ENCODE measurements around the gene AGAP3.

AGAP3 gene

DNA sequence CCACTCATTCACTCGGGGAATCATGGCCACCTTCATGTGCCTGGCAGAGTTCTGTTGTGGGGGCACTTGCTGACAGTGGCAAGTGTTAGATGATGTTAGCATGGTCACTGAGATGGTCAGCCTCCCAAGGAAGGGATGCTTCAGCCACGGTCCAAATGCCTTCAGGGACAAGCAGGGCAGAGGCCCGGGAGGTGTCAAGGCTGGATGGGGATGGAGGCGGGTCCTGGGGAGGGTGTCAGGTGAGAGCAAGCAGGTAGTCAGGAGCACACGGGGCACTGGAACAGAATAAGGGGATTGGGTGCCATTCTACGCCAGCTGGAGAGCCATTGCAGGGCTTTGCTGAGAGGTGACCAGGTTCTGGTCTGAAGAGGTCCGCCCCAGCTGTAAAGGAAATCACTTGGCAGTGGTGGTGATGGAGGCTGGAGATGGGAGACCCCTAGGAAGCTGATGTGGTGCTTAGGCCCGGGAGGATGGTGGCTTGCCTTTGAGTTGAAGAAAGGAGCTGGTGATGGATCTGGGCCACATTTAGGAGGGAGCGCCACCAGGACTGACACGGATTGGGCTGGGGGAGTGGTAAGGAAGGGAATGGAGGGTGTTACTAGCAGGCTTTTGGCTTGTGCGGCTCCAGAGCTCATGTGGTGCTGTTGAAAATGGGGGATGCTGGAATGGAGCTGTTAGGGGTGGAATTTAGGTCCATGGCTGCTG is 24.1 kb downstream of the AGAP3 start:
- DNase-seq = no peak

DNA sequence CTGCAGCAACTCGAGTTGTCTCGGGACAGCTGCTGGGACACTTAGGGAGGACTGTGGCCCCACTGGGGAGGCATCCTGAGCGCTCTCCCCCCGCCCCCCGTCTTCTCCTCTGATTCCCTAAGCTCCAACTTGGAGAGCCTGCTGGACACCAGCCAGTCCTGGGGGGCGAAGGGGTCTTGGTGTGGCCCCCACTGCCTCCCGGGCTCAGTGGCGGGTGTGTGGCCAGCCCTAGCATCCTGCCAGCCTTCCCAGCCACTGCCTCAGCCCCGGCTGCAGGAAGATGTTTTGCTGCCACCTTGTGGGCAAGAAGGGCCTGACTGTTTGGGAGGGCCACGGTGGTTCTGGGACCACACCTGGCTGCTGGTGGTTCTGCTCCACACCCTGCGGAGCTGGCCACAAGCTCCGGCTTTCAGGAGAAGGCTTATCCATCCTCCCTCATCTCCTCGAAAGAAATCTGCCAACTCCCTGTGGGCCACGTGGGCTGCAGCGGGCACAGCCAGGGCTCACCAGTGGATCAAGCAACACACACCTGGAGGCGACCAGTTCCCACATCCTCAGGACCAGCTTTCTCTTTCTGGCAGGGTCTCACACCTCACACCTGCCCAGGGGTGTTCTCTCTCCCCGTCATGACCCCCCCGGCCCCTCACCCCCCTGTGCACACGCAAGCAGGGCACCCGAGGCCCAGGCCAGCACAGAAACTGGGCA is 24.8 kb downstream of the AGAP3 start:
- peak; percentile 72 for DNase-seq

DNA sequence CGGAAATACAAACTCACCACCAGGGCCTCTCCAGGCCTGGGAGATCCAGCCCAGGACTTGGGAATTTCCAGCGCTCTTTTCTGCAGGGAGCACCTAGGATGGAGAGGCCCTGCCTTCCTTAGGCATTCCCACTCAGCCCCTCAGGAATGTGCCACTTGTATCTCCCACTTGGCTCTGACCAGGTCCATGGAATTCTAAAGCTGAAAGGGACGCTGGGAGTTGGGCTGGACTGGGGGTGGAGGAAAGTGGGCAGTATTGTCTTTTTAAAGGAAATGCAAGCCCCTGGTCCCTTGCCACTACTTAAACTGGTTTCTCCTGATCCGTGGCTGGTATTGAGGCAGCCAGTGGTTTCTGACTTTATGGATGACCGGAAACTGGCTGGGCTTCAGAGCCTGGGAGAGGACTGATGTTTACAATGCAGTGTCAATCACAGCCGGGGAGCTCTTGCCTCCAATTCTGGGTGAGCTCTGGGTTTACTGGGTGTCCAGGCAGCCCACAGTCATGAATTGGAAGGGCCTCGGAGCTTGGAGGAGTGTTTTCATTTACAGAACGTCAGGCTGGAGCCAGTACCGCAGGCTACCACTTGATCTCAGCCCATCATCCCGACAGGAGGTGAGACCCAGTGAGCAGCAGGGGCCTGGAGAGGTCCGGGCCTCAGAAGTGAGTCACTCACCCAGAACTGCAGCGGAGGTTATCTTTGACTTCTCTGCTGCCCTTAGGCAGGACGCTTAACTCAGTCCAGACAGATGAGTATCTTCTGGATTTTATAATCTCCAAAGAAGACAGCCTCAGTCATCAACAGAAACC is 27.3 kb downstream of the AGAP3 start:
- no peak for DNase-seq

DNA sequence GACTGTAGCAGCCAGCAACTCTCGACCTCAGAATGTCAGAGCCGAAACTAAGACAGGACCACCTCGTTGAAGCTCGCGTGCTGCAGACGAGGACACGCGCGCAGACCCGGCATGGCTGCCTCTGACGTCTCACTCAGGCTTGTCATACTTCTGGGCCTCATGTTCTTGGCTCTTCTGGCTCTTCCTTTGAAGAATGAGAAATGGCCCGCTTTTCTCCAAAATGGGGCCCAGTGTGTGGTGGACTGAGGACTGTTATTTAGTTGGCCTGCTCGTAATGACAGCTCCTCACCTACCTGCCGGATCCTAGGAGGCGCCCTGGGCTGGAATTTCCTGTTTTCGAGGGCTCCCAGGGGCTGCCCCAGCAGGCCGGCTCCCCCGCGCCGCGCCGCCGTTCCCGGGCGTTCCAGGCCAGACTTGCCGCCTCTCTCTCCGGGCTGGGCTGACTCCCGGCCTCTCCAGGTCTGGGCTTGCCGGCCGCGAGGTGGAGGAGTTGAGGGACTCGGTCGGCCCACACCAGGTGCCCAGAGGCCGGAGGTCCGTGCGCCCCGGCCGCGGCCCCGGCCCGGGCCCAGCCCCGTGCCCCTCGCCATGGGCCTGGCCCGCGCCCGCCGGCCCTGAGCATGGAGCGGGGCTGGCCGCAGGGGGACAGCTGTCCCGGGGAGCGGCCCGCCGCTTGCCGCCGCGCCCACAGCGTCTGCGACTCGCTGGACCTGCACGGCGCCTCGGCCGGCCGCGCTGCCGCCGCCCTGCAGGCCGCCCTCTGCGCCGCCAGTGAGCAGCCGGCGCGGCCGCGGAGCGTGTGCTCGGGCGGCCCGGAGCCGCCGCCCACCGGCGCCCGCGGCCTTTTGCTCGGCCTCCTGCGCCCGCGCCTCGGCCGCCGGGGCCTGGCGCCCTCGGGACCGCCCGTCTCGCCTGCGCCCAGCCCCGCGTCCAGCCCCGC is 28.1 kb downstream of the AGAP3 start:
- no peak for DNase-seq

DNA sequence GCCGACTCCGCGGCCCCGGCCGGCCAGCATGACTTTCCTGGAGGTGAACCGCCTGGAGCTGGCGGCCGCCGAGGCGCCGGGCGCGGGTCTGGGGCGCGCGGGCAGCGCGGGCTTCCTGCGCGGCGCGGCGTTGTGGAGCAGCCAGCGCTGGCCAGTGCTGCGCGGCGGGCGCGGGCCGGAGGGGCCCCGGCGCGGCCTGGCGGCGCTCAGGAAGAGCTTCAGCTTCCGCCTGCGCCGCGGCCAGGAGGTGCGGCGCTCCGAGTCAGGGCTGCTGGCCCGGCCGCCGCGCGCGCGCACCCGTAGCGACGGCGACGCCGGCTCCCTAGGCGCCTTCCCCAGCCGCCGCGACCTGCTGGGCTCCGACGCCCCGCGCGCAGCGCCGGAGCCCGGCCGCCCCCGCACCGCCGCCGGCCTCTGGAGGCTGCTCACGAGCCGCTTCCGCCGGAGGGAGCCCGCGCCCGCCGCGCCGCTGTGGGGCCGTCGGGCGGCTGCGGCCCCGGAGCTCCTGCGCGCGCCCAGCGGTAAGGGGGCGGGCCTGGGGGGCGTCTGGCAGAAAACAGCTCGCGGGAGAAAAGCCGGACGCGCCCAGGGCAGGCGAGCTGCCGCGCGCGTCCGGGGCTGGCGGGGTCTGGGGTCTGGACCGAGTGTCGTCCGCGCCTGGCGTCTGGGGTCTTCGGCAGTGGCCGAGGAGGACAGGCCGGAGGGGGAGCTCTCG is 29.0 kb downstream of the AGAP3 start:
- DNase-seq = peak; percentile 19

DNA sequence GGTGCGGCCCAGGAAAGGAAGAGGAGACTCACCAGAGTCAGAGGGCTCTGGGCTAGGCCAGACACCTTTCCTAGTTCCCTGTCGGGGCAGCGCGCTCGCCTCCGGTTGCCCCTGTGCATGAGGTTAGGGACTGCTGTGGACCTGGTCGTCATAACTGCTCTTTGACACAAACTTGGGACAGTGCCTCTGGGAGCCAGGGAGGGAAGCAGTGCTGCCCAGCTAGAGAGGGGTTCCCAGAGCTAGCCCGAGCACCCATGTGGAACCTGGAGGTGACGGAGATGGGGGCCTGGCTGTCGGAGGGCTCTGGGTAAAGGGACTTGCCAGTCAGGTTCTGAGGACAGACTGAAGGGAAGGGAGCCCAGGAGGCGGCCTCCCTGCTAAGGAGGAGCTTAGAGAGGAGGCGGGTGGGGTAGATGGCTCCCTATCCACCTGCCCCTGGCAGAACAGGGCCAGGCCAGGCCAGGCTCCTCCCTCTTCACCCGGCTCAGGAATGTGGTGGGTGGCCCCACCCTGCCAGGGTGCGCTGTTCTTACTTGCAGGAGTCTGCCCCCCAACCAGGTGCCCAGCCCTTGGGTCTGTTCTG is 29.7 kb downstream of the AGAP3 start:
- DNase-seq = no peak

DNA sequence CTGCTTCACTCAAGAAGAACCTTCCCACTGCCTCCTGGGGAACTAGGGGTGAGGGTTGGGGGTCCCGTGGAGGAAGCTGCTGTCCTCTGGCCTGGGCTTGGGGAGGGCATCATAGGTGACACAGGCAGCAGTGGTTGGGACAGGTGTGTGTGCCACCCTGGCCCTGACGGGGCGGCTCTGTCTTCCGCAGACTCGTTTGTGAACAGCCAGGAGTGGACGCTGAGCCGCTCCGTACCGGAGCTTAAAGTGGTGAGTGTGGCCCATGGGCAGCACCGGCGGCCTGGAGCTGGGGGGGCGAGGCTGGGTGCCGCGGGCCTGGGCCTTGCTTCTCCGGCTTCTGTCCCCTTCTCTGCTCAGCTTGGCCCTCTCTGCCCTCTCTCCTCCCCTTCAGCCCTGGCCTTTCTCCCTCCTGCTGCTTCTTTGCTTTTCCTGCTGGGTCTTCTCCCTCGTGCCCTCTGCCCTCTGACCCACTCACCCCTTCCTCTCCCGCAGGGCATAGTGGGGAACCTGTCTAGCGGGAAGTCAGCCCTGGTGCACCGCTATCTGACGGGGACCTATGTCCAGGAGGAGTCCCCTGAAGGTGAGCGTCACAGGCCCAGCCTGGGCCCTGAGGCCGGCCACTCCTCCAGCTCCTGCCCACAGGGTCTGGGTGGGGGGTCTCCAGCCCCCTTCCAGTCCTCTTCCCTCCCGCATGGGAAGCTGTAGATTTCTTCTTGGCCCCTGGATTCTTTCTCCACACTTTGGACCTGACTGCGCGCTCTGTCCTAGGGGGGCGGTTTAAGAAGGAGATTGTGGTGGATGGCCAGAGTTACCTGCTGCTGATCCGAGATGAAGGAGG is 30.5 kb downstream of the AGAP3 start:
- no peak for DNase-seq

DNA sequence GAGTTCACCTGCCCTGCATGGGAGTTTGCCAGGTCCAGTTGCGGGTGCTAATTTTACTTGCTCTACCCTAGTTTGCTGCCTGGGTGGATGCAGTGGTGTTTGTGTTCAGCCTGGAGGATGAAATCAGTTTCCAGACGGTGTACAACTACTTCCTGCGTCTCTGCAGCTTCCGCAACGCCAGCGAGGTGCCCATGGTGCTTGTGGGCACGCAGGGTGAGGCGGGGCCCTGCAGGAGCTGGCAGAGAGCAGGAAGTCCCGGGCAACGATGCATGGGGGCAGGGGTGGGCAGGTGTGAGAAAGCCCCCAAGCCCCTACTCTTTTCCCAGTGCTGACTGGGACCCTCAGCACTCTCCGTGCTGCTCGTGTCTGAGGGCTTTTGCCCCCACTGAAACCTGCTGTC is 31.3 kb downstream of the AGAP3 start:
- peak; percentile 23 for DNase-seq

DNA sequence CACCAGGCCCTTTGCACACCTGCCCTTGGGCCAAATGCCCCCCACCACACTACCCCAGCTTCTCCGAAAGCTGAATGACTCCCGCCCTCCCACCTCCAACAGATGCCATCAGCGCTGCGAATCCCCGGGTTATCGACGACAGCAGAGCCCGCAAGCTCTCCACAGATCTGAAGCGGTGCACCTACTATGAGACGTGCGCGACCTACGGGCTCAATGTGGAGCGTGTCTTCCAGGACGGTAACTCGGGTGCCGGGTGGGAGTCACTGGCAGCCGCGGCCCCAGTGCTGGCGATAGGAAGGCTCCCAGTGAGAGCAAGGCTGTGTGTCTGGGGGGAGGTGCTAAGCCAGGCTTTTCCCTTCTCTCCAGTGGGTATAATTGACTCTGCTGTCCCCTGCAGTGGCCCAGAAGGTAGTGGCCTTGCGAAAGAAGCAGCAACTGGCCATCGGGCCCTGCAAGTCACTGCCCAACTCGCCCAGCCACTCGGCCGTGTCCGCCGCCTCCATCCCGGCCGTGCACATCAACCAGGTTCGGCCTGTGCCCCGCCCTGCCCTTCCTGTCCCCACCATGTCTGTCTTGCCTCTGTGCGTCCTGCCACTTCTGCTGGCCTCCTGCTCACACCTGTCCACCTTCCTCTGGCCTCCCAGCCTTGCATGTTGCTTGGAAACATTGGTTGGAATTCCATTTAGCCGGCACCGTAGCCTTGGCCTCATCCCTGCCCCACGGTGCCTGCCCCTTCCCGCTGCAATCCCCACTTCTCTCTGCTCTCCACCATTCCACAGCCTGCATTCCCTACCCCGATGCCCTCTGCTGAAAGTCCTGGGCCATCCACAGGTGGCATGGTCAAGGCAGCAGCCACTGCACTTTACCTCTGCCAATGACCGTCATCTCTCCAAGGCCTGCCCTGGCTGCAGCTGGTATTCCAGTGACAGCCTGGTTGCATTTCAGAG is 32.1 kb downstream of the AGAP3 start:
- no peak for DNase-seq

DNA sequence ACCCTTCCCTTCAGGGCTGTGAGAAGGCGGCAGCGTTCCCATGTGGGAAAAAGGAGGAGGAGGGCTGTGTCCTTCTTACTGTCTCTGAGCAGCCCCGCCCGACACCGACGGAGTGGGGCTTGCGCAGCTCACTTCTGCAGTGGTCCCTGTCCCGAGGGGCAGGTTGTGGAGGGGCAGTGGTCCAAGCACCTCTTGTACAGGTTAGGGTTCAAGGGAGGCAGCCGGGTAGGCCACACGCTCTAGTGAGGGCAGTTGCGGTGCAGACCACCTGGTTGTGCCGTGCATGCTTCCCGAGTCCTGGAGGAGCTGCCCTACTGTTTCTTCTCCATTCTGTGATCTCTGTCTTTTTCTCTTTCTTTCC is 32.8 kb downstream of the AGAP3 start:
- no peak for DNase-seq

DNA sequence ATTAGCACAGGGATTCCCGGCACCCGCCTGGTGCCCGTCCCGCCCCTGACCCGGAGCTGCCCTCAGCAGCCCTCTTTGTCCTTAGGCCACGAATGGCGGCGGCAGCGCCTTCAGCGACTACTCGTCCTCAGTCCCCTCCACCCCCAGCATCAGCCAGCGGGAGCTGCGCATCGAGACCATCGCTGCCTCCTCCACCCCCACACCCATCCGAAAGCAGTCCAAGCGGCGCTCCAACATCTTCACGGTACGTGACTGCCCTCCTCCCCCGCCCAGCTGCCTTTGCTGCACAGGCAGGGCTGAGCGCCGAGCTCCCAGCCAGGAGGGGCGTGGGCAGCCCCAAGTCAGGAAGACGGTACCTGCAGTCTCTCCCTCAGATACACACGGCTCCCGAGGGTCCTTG is 33.6 kb downstream of the AGAP3 start:
- DNase-seq = no peak

DNA sequence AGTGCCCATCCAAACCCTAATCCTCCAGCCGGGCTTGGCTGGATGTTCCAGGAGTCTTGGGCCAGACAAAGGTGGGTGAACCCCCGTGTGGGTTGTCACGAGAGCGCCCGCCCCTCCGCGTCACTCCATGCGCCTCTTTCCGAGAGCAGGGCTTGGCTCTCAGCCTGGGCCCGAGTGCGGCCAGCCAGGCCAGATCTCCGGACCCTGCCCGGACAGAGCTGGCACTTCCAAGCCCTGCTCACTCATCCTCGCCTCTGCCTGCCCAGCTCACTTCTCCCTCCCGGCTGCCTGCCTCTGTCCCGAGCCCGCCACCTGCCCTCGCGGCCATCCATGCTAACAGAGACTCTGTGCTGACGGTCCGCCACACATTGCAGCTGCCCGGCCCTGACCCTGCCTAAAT is 34.6 kb downstream of the AGAP3 start:
- DNase-seq = no peak

DNA sequence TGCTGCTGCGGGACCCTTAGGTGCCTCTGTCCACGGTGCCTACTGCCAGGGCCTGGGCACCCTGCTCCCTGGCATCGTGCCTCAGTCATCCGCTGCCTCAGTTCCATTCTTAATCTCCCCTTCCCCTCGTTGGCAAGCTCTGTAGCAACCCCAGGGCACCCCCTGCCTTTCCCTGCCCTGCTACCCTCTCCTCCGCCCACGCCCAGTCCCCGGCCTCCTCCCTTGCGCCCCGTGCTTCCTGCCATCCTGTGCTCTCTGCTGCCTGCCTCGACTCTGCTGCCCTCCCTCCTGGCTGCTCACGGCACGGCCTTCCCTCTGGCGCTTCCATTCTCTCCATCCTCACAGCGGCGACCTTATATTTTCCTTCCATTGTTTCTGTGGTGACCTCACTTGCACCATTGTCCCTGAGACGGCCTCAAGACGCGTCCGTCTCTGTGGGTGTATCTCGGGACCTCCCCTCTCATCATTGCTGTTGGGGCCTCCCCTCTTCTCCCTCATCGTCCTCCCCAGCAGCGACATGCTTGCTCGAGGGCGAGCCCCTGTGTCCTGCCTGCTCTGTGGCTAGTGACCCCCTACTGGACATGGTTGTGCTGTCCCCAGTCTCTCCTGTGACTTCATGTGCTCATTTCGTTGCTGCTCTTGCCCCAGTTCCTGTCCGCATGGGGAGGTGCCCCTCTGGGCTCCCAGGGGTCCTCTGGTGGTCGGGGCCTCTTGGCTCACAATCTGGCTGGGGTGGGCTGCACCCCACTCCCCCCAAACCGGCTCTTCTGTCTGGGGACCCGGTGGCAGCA is 35.3 kb downstream of the AGAP3 start:
- DNase-seq = no peak

DNA sequence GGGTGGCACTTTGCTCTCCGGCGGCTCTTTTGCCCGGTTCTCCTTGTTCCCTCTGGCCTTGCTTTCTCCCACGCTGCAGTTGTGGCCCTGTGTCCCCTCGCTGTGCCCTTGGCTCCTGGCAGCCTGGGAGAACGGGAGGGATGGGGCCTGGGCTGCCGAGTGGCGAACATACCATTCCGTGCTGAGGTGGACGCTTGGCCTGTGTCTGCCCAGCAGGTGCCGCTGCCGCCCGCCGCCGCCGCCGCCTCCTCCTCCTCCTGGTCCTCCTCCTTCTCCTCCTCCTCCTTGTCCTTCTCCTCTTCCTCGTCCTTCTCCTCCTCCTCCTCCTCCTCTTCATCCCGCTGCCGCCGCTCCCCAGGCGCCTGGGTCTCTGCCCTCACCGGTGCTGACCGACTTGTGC is 36.0 kb downstream of the AGAP3 start:
- no peak for DNase-seq

DNA sequence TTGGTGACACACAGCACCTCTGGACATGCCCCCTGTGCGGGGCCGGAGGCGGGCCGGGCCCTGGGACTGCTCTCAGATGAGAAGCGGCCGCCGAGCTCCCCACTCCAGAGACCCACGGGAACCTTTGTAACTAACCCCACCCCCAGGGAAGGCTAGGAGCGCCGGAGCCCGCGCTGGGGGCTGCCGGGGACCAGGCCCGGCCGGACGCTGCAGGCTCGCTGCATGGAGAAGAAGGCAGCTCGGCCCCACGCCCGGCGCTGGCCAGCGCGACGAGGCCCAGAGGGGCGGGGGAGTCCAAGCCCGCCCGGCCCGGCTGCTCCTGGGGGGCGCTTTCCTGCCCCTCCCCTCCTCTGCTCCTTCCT is 36.5 kb downstream of the AGAP3 start:
- no peak for DNase-seq

DNA sequence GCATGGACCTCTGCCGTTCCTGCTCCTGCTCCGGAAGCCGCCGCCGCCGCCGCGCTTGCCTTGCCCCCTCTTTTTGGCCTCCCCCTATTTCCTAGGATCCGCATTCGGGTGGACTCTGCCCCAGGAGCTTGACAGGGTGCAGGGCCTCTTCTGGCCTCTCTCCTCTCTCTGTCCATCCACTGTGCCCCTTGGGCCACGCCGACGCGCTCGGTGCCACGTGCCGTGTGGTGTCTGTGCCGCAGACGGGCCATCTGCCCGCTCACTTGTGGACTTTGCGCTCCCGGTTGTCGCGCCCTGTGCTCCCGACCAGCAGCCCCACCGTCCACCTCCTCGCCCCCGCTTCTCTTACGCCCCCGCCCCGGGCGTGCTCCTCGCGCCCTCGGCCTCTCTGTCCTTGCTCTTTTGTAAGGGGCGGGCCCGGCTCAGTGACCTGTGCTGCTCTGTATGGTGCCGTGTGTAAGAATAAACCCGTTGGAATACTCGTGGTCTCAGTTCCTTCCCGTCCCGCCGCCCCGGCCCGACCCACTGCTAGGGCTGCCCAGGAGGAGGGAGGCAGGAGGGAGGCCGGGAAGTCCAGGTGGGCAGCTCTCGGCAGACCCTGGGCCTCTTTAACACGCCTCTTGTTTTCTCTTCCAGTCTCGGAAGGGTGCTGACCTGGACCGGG is 37.0 kb downstream of the AGAP3 start:
- no peak for DNase-seq

DNA sequence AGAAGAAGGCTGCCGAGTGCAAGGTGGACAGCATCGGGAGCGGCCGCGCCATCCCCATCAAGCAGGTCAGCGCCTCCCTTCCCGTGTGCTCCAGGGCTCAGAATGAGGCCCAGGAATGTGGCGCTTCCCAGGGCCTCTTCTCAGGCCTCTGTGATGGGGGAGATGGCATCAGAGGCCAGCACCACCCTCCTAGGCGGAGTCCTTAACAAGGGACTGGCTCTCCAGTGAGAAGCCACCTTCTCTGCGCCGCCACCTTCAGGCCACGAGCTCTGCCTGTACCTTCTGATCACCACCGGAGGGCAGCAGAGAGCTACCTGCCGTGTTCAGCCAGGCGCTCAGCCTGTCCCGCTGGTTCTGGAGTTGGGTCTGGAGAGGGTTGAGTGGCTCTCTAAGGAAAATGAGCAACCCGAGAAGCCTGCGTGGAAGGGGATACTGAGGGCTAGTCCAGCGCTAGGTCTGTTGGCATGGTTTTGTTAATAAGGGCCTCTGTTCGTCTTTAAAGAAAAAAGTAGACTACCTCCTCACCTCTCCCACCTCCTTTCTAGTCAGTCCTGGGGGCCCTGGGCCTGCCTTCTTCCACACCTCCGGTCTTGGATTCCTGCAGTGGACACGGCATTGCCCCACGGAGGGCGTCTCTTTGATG is 37.7 kb downstream of the AGAP3 start:
- peak; percentile 75 for DNase-seq

DNA sequence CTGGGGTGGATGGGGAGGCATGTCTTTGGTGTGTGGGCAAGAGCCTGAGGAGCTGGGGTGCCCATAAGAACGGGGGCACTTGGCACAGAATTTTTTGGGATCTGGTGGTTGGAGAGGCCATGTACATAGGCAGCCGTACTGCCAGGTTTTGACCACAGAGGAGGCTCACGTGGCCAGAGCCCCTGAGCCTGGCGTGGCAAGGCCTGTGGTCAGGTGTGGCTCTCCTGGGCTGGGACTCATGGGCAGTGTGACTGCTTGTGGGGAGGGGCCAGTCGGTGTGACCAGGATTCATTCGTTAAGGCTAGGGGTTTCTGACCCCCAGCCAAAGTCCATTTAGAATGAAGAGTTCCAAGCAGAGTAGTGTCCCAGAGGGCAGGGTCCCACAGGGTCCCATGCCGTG is 38.2 kb downstream of the AGAP3 start:
- DNase-seq = no peak

Measured in stimulated activated naive CD4-positive, alpha-beta T cell treated with Interleukin-2 at 50 U/mL for 16 hours (primary cell).